GM21515 (cell line): Measurements from ENCODE around the gene DOK6.
A peak's percentile ranks its signal among the peaks of the same experiment; 100 is the strongest.

Source experiments
- ATAC-seq: cut with Tn5 transposase; IDR thresholded peaks from one replicate; pipeline ENCODE4 v1.9.1; 2021; ENCODE audit not compliant: unreplicated experiment

DOK6 gene

DNA sequence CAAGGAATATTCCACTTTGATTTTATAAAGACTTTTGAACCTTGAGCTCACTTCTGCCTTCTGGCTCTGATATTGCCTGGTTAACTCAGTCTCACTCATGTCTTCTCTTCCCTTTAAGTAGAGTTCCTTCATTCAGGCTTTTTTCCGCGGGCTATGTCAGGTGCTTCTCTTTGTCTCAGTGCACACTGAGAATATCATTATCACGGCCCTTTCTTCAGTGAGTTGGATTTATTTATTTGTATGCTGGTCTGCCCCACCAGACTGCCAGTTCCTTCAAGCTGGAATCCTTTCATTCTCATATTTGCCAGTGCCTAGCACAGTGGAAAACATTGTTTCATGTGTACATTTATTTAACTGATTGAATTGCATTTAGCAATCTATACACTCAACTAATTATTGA lies 136.5 kb downstream of the DOK6 start:
- ATAC-seq, result no peak

DNA sequence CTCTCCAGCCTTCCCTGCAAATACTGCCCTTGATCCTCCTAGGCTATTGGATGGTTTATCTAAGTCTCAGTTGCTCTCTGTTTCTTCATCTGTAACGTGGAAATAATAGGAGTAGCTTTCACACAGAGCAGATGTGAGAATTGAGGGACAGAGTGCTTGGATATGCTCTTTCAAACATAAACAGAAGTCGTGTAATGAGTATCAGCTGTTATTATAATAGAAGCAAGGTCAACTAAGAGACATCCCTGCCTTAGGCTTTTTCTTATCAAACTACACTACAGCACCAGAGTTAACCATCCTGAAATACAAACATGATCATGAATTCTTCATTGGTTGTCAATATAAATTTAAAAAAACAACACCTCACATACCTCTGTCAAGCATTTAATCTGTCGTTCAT lies 138.2 kb downstream of the DOK6 start:
- ATAC-seq, result no peak

DNA sequence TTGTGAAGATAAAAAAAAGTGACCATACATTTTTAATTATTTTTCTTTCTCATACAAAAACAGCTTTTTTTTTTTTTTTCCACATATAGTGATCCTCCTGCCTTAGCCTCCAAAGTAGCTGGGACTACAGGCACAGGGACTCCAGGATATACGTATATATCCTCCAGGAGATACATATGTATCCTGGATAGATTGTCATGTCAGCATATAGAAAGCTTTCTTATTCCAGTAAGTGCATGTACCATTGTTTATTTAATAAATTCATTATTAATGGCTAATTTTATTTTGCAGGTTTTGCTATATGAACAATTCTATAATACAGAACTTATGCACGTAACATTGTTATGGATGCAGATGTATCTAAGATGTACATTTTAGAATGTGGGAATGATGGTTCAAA lies 138.7 kb downstream of the DOK6 start:
- ATAC-seq, result no peak

DNA sequence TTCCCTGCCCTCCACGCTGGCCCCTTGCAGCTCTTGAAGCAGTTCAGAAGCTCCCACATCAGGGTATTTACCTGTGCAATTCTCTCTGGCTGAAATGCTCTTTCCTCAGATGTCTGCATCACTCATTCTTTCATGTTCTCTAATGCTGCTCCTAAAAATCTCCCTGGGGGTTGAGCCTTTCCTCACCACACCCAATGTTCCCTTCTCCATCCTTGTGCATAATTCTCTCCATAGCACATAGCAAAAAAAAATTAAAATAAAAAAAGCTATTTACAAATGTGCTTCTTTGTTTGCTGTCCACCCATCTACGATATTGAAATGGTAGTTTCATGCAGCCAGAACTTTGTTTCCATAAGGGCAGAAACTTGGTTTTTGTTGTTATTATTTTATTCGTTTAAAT lies 155.5 kb downstream of the DOK6 start:
- no peak for ATAC-seq

DNA sequence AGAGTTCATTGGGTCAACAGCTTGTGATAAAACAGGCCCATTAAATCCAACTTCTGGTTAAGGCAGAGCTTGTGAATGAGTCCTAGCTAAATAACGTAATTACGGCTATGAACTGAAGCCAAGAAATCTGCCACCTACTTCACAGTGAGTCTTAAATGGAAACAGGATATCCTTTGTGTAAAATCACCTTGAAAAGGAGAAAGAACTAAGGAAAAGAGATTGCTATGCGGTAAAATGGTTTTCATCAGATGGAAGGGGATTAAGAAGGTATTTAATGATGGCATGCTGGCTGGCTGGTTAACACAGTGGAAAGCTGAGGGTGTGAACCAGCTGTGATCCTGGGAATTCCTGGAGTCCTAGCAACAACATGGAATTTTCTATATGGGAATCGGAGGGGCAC lies 156.6 kb downstream of the DOK6 start:
- ATAC-seq, result no peak

DNA sequence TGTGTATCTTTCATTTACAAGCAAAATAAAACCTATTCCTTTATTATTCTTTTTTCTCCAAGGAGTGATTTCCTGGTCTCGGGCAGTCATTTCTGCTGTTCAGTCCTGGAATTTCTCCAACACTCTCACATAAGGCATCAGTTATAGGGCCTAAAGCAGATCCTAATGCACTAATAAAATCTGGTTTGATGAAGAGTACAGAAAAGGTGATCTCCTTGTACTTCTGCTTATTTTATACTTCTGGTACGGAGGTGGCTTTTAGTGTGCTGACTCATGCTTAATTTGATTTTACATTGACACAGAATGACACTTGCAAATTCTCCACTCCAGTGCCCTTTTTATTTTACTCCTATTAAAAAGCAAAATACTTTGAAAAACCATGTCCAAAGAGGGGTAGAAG lies 157.4 kb downstream of the DOK6 start:
- no peak for ATAC-seq

DNA sequence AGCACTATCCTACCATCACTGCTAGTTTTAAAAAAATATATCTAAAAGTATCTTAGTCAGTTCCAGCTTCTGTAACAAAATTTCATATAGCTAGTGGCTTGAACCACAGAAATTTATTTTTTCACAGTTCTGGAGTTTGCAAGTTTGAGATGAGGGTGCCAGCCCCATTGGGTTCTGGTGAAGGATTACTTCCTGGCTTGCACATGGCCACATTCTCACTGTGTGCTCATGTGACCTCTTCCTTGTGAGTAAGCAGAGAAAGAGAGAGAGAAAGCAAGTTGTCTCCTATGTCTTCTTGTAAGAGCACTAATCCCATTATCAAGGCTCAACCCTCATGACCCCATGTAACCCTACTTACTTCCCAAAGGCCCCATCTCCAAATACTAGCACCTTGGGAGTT lies 158.9 kb downstream of the DOK6 start:
- no peak for ATAC-seq

DNA sequence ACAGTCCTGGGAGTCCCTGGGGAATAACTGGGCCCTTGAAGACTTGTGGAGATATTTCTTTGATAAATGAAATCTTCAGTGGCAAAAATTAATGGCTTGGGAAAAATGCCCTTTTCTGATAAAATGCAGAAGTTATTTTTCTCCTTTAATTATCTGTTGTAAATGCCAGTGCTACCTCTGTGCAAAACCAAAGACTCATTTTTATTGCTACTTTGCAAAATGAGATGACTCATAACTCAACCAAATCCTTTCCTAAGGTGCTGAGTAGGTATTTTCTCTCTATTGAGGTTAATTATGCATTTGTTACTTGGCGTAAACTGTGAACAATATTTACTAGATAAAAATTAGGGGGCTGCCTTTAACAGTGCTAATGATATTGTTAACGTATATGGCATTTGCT lies 163.9 kb downstream of the DOK6 start:
- ATAC-seq, result no peak

DNA sequence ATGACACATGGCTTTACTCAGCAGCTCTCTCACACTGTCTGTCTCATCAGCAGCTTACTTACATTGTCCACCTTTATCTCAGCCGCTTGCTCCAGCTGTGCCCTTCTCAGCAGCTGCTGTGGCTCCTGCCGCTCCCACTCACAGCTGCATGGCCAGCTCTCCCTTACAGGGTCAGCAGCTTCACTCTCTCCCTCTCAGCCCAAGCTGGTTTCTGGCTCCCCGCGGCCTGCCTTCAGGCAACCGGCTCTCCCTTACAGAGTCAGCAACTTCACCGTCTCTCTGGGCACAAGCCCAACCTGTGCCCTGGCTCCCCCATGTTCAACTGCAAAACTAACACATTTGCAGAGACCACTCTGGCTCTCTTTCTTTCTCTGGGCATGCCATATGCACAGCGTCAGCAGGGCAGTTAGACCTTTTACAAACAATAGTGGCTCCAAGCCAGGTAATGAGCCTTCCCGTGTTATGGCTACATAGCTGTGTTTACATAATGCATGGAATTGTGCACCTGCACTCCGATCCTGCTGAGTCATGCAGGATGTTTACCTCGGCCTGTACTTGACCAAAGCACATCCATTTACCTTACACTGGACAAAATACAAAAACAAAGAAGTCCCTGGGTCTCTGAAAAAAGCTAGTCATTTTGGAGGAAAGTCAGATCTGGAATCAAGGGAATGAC lies 167.3 kb downstream of the DOK6 start:
- ATAC-seq, result no peak

DNA sequence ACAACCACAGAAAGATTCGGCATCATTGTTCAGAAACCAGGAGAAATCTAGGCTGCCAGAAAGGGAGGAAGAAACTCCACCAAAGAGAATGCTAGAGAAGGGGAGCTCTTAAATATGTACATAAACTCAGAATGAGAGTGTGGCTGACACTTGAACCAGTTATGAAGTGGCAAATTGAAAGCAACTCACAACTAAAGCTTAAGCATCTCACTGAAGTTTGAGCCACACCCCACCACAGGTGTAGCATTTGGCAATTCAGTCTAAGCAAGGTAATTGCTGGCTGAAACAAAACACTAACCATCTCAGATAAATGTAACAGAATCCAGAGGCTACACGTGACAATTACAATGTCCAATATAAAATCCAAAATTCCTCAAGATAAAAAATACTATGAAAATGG lies 168.4 kb downstream of the DOK6 start:
- no peak for ATAC-seq

DNA sequence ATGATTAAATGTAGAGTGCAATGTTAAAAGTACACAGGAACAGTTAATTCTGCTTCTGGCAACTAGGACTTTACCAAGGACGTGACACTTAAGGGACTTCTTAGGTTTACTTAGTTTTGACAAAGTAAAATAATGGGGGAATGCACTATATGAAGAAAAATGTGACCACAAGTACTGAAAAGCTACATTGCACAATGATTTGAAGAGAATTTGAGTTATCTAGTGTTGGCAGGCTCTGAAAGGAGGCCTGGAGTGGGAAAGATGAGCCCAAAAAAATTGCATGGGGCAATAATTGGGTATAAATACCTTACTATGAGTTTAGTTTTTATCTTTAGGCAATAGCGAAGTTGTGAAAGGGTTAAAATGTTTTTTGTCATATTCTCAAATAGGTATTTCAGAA lies 173.7 kb downstream of the DOK6 start:
- no peak for ATAC-seq

DNA sequence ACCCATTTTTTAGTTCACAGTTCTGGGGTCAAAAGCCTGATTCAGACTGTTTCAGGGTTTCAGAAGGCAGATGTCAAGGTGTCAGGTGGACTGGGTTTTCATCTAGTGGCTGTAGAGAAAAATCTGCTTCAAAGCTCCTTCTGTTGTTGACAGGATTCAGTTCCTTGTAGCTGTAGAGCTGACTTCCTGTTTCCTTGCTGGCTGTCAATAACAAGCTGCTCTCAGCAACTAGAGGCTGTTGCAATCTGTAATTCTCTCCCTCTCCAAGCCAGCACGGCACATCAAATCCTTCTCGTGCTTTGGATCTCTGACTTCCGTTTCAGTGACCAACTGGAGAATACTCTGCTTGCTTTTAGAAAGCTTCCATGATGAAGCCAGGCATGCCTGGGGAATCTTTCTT lies 179.4 kb downstream of the DOK6 start:
- ATAC-seq, result peak; percentile 68

DNA sequence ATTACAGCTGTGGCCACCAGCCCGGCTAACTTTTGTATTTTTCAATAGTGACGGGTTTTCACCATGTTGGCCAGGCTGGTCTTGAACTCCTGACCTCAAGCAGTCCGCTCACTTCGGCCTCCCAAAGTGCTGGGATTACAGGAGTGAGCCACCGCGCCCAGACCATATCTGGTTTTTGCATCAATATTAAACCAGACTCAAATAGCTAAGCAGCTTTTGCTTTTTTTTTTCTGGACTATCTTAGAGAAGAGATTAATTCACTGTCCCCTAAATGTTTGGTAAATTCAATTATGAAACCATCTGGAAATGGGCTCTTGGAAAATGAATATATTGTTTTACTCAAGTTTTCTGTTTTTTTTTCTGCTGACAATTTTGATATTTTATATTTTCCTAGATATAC lies 183.7 kb downstream of the DOK6 start:
- no peak for ATAC-seq

DNA sequence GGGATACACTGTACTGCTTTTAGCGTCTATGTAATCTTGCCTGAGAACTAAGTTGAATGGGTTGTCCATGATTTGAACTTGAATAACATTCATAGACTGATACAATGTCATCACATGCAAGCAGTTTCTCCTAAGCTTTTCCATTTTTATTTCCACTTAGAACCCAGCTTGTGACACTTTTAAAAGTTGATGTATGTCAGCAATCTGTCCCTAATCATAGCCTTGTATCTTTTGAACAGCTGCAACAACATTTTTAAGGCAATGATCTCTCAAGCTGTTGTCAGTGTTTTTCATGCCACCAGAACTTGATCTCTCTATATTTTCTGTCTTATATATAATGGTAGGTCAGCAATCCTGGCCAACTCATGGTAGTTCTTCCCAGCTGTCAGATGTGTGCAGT lies 185.0 kb downstream of the DOK6 start:
- no peak for ATAC-seq

DNA sequence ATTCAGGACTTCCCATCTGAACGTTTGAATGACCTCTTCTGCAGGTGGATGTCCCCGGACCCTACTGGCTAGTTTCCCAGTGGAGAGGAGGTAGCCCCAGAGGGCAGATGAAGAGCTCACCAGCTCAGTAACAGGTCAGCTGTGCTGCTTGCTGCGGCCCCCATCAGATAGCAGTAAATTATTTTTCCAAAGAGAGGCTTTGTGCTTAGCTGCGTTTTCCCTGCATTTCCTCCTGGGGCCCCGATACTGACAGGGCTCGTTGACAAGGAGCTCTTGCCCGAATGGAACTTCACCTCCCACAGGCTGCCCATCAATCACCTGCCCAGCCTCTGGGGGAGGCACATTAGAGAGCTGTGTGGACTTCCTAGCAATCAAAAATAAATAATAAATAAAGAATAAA lies 185.8 kb downstream of the DOK6 start:
- no peak for ATAC-seq

DNA sequence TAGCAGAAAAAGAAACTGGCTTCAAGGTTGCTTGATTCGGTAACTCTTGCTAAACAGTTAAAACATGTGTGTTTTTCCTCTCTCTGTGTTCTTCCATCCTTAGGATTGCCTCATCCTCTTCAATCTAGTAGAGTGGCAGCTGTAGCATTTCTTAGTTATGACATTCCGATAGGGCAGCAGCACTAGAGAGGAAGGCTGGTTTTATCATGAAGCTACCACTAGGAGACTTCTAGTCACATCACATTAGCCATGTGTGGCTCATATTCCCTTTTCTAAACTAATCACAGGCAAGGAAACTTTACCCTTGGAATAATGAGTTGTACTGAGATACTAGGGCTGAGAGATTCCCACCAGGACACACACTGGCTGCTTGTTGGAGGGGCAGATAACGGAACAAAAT lies 187.6 kb downstream of the DOK6 start:
- no peak for ATAC-seq

DNA sequence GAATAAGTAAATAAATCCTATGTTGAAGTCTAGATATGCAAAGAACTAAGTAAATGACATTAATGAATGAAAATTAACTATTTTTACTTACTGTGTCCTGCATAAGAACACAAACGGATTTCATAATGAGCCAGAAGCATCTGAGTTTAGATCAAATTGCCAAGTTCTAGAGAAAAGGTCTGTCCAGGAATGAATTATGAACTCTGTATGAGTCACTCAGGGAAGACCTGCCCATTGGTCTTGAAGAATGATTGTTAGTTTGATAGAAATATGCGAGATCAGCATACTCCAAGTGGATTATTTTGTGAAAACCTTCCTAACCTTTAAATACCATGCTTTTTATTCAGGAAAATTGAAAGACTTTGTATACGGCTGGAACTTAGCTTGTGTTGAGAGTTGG lies 189.5 kb downstream of the DOK6 start:
- ATAC-seq, result no peak

DNA sequence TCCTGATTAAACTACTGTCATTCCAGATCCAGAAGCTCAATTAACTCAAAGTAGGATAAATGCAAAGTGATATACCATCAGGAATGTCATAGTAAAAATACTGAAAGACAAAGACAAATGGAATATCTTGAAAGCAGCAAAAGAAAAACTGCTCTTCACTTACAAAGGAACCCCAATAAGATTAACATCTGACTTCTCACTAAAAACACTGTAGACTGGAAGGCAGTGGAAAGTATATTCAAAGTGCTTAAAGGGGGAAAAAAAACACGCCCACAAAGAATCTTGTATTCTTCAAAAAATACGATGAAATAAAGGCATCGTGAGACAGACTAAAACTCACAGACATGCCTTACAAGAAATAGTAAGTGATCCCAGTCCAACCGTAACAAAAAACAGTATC lies 195.7 kb downstream of the DOK6 start:
- no peak for ATAC-seq

DNA sequence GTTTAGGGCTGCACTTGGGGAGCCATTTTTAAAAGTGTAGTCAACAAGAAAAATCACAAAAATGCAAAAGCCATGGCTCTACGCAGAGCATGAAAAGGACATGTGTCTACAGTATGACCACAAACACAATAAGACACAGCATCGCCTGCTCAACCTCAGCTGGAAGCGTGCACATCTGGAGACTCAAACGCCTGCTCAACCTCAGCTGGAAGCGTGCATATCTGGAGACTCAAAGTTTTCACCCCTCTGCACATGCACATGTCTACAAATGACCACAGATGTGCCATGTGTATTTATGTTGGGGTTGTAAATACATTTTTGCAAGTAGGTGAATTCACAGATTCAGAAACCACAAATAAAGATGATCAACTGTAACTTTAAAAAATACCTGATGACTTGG lies 196.9 kb downstream of the DOK6 start:
- ATAC-seq, result no peak

DNA sequence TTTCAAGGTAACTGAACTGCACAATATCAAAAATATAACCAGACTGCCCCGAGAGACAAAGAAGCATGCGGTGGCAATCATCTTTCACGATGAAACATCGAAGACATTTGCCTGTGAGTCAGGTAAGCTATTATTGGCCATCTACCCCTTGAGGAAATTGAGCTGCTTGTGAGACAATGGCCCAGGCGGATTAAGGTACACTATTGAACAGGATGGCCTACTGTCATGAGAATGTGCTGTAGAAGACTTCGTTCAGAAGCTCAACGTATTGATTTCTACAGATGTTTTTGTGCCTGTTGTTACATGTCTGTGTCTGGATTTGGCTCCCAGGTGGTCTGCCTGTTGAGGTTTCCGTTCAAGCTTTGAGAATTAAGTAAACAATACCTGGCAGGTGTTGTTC lies 198.7 kb downstream of the DOK6 start:
- no peak for ATAC-seq

DNA sequence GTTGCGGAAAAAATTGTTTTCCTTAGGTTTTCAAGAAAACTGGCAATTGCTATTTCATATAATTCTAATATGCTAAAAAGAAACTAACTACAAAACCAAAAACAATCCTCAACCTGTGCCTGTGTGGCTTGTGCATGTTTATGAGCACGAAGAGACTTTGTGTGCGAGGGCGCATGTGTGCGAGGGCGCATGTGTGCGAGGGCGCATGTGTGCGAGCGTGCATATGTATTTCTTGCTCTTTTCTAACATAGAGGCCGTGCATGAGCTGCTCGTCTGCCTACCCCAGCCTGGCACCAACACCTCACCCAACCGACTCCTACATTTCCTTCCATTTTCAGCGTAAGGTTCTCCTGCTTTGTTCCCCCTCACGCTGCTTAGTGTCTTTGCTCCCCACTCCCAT lies 211.6 kb downstream of the DOK6 start:
- no peak for ATAC-seq

DNA sequence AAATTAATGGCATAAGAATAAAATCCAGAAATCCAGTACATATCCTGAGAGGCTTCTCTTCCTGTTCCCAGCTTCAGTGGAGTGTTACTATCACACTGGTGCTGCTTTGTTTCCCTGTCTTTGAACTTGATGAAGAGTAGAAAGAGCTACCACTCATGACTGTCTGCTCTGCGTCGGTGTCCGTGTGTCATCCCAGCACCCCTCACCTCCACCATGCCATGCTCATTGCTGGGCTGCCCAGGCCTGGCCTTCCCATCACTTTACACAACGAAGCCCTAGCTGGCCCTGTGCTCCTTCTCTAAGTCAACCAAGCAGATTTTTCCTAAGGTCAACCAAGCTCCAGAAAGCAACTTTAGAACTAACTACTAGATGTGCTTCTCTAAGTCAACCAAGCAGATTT lies 215.4 kb downstream of the DOK6 start:
- ATAC-seq, result no peak

DNA sequence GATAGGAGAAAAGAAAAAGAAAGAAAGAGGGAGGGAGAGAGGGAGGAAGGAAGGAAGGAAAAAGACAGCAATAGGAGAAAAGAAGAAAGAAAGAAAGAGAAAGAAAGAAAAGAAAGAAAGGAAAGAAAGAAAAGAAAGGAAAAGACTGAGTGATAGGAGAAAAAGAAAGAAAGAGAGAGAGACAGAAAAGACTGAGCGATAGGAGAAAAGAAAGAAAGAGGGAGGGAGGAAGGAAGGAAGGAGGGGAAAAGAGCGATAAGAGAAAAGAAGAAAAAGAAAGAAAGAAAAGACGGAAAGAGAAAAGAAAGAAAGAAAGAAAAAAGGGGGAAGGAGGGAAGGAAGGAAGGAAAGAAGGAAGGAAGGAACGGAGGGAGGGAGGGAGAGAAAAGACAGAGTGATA lies 216.7 kb downstream of the DOK6 start:
- ATAC-seq, result no peak

DNA sequence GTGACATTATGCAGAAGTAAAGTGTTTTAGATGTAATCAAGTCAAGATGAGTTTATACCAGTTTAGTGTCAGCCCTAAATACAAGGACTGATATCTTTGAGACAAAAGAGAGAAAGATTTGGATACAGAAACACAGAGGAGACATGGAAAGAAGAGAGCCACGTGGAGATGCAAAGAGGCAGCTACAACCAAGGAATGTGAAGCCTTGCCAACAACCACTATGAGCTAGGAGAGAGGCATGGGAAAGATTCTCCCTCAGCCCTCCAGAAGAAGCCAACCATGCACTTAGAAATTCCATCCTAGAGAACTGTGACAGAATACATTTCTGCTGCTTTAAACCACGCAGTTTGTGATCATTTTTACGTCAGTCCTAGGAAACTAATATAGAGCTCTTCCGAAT lies 217.2 kb downstream of the DOK6 start:
- no peak for ATAC-seq
